ENCODE data around the gene MMAB. TPM values are rescaled to one million over a fixed set of nuclear protein-coding genes. Genes with fewer than 3 reads are reported as not detected.

Gene MMAB
- total RNA-seq, 1 experiment from 2014 or later, result 34.9 TPM

GRCh38 chr12:109587921-109588320, 14.6 kb upstream of the MMAB start:
- POLR2A ChIA-PET, result no interaction called here
- Histone ChIP-seq H3K4me2 (ENCODE audit: low read length) (no peak overlapping the region), H3K36me3 (ENCODE audit: control insufficient read depth in 1 of 2, insufficient read depth in 2 of 2, low read length in 2 of 2) (peaks cover 0 to 3% of the 10 kb centered on the region in 2 experiments; a peak in 1 of 4 replicates), H3K27ac (ENCODE audit: low read depth, low read length) (no peak overlapping the region), H3K79me2 (ENCODE audit: insufficient read depth, low read length) (no peaks in the 10 kb centered on the region), H3K9me2 (ENCODE audit: insufficient read depth) (no peaks in the 10 kb centered on the region), H2AFZ (ENCODE audit: low read depth, low read length, poor library complexity, severe bottlenecking) (no peak overlapping the region), H3K4me1 (ENCODE audit: control insufficient read depth in 1 of 2, insufficient read depth in 2 of 2, low read length in 2 of 2) (peaks cover 0 to 5% of the 10 kb centered on the region in 2 experiments; a peak in 1 of 4 replicates), H4K20me1 (ENCODE audit: insufficient read depth) (no peaks in the 10 kb centered on the region), H3K9ac (ENCODE audit: low read length) (no peak overlapping the region), H3K27me3 (ENCODE audit: insufficient read depth, low read length) (no peaks in the 10 kb centered on the region), H3K9me3 (ENCODE audit: control insufficient read depth in 1 of 2, insufficient read depth in 1 of 2, low read depth in 1 of 2, low read length in 2 of 2) (no peaks in the 10 kb centered on the region), H3K4me3 (replicated peaks in 1 of 2; ENCODE audit: low read depth in 1 of 2, low read length in 2 of 2) (no peak overlapping the region)
- RAD21 ChIA-PET (ENCODE audit: low non-redundant PET in 1 of 2, low total read pairs in 2 of 2, uncharacterized antibody in 2 of 2, unreplicated experiment in 2 of 2), result no interaction called here
- no peak for TF ChIP-seq POLR2AphosphoS5 (IDR thresholded peaks at IDR 0.05; ENCODE audit: low read depth, low read length)
- no peak for DNase-seq (ENCODE audit: low read depth, low spot score)
- BruUV-seq (replicated peaks), result no TSS peak
- no peak for ATAC-seq
- intact Hi-C loops (cut with micrococcal nuclease), result no loop called here
- CTCF ChIA-PET, result no interaction called here

GRCh38 chr12:109586385-109587296, 13.3 kb upstream of the MMAB start:
- POLR2A ChIA-PET, result no interaction called here
- no peaks in the 10 kb centered on the region for H3K79me2 ChIP-seq (ENCODE audit: insufficient read depth, low read length)
- CTCF ChIA-PET, result interaction anchor here (1.1 to 2.0 kb wide), 2 partner anchors 11 to 13 kb away, joined by 3 to 9 read pairs; partner anchors contain the start of gene MVK
- H4K20me1 ChIP-seq (ENCODE audit: insufficient read depth), result no peaks in the 10 kb centered on the region
- H3K9ac ChIP-seq (ENCODE audit: low read length), result no peak overlapping the region
- no peak overlapping the region for H3K4me2 ChIP-seq (ENCODE audit: low read length)
- TF ChIP-seq FOSL1 (IDR thresholded peaks at IDR 0.05; ENCODE audit: low read depth), result no peak
- no peak for TF ChIP-seq REST (IDR thresholded peaks at IDR 0.05; ENCODE audit: low read depth)
- no peak for TF ChIP-seq MAX (IDR thresholded peaks at IDR 0.05)
- no peak for TF ChIP-seq CEBPB (IDR thresholded peaks at IDR 0.05; ENCODE audit: low read depth)
- TF ChIP-seq SP1 (IDR thresholded peaks at IDR 0.05; ENCODE audit: low read depth), result no peak
- TF ChIP-seq TCF7L2 (IDR thresholded peaks at IDR 0.05; ENCODE audit: borderline replicate concordance, extremely low read depth, insufficient read depth, insufficient read length), result no peak
- TF ChIP-seq SIN3A (IDR thresholded peaks at IDR 0.05; ENCODE audit: low read depth), result no peak
- no peak for TF ChIP-seq RAD21 (IDR thresholded peaks at IDR 0.05; ENCODE audit: low read depth)
- H3K36me3 ChIP-seq (ENCODE audit: control insufficient read depth in 1 of 2, insufficient read depth in 2 of 2, low read length in 2 of 2), result peaks cover 0 to 3% of the 10 kb centered on the region in 2 experiments; a peak in 1 of 4 replicates
- no peaks in the 10 kb centered on the region for H3K9me3 ChIP-seq (ENCODE audit: control insufficient read depth in 1 of 2, insufficient read depth in 1 of 2, low read depth in 1 of 2, low read length in 2 of 2)
- RAD21 ChIA-PET (ENCODE audit: low non-redundant PET in 1 of 2, low total read pairs in 2 of 2, uncharacterized antibody in 2 of 2, unreplicated experiment in 2 of 2), result no interaction called here
- ATAC-seq, result no peak
- no peak for DNase-seq (ENCODE audit: low read depth, low spot score)
- H3K4me3 ChIP-seq (replicated peaks in 1 of 2; ENCODE audit: low read depth in 1 of 2, low read length in 2 of 2), result no peak overlapping the region
- no TSS peak for BruUV-seq (replicated peaks)
- no peaks in the 10 kb centered on the region for H3K27me3 ChIP-seq (ENCODE audit: insufficient read depth, low read length)
- H3K27ac ChIP-seq (ENCODE audit: low read depth, low read length), result no peak overlapping the region
- no peaks in the 10 kb centered on the region for H3K9me2 ChIP-seq (ENCODE audit: insufficient read depth)
- H2AFZ ChIP-seq (ENCODE audit: low read depth, low read length, poor library complexity, severe bottlenecking), result no peak overlapping the region
- intact Hi-C loops (cut with micrococcal nuclease), result no loop called here
- peaks cover 7 to 18% of the 10 kb centered on the region in 2 experiments for H3K4me1 ChIP-seq (ENCODE audit: control insufficient read depth in 1 of 2, insufficient read depth in 2 of 2, low read length in 2 of 2)
